ENCODE data around the gene HECA.

The HECA gene

GRCh38 chr6:139161817-139162284 lies 27.0 kb downstream of the HECA start:
- Histone ChIP-seq H3K9me3 (ENCODE audit: insufficient read depth, low read length) (no peaks in the 10 kb centered on the region), H3K4me2 (ENCODE audit: low read depth, low read length, poor library complexity, severe bottlenecking) (no peak overlapping the region), H3K9me2 (replicated peaks; ENCODE audit: insufficient read depth, low read length) (no peaks in the 10 kb centered on the region), H3K27ac (ENCODE audit: low read depth, low read length) (no peak overlapping the region), H3K9ac (ENCODE audit: low read length) (no peak overlapping the region), H3K36me3 (ENCODE audit: low read length) (no peaks in the 10 kb centered on the region), H4K20me1 (ENCODE audit: low read depth, low read length) (peaks cover 3% of the 10 kb centered on the region; the same call in 1 of the 2 replicates), H3K27me3 (ENCODE audit: low read length) (no peaks in the 10 kb centered on the region), H3F3A (ENCODE audit: insufficient read depth) (no peaks in the 10 kb centered on the region; the same call in 1 of the 2 replicates), H2AFZ (ENCODE audit: low read depth, low read length, severe bottlenecking) (no peak overlapping the region), H3K4me3 (ENCODE audit: insufficient read depth, low read length, poor library complexity, severe bottlenecking) (no peak overlapping the region), H3K79me2 (ENCODE audit: insufficient read depth, low read length) (peaks cover 12% of the 10 kb centered on the region; the same call in 1 of the 2 replicates)
- TF ChIP-seq EZH2phosphoT487 (conservative IDR thresholded peaks at IDR 0.05; ENCODE audit: low read length): no peak
- TF ChIP-seq CTCF (IDR thresholded peaks at IDR 0.05; ENCODE audit: insufficient read depth, low read length, poor library complexity, severe bottlenecking): no peak

GRCh38 chr6:139164001-139164400 lies 29.1 kb downstream of the HECA start:
- H3F3A ChIP-seq (ENCODE audit: insufficient read depth): no peaks in the 10 kb centered on the region; the same call in 1 of the 2 replicates
- H3K27ac ChIP-seq (ENCODE audit: low read depth, low read length): no peak overlapping the region
- no peak overlapping the region for H3K9ac ChIP-seq (ENCODE audit: low read length)
- no peaks in the 10 kb centered on the region for H3K27me3 ChIP-seq (ENCODE audit: low read length)
- peaks cover 3% of the 10 kb centered on the region; the same call in 1 of the 2 replicates for H4K20me1 ChIP-seq (ENCODE audit: low read depth, low read length)
- H3K36me3 ChIP-seq (ENCODE audit: low read length): no peaks in the 10 kb centered on the region
- H3K79me2 ChIP-seq (ENCODE audit: insufficient read depth, low read length): peaks cover 12% of the 10 kb centered on the region; the same call in 1 of the 2 replicates
- no peak overlapping the region for H3K4me2 ChIP-seq (ENCODE audit: low read depth, low read length, poor library complexity, severe bottlenecking)
- no peak overlapping the region for H3K4me3 ChIP-seq (ENCODE audit: insufficient read depth, low read length, poor library complexity, severe bottlenecking)
- H2AFZ ChIP-seq (ENCODE audit: low read depth, low read length, severe bottlenecking): no peak overlapping the region
- TF ChIP-seq EZH2phosphoT487 (conservative IDR thresholded peaks at IDR 0.05; ENCODE audit: low read length): no peak
- no peak for TF ChIP-seq CTCF (IDR thresholded peaks at IDR 0.05; ENCODE audit: insufficient read depth, low read length, poor library complexity, severe bottlenecking)
- no peaks in the 10 kb centered on the region for H3K9me2 ChIP-seq (replicated peaks; ENCODE audit: insufficient read depth, low read length)
- H3K9me3 ChIP-seq (ENCODE audit: insufficient read depth, low read length): no peaks in the 10 kb centered on the region

GRCh38 chr6:139165324-139165723 lies 30.4 kb downstream of the HECA start:
- no peaks in the 10 kb centered on the region for H3K9me2 ChIP-seq (replicated peaks; ENCODE audit: insufficient read depth, low read length)
- H3K4me2 ChIP-seq (ENCODE audit: low read depth, low read length, poor library complexity, severe bottlenecking): no peak overlapping the region
- peaks cover 12% of the 10 kb centered on the region; the same call in 1 of the 2 replicates for H3K79me2 ChIP-seq (ENCODE audit: insufficient read depth, low read length)

More at GRCh38 chr6:139165324-139165723, 30.4 kb downstream of the HECA start:
- H3K9ac ChIP-seq (ENCODE audit: low read length): no peak overlapping the region
- H2AFZ ChIP-seq (ENCODE audit: low read depth, low read length, severe bottlenecking): no peak overlapping the region
- H3K36me3 ChIP-seq (ENCODE audit: low read length): no peaks in the 10 kb centered on the region
- no peaks in the 10 kb centered on the region for H3K27me3 ChIP-seq (ENCODE audit: low read length)
- peaks cover 3% of the 10 kb centered on the region; the same call in 1 of the 2 replicates for H4K20me1 ChIP-seq (ENCODE audit: low read depth, low read length)
- H3K27ac ChIP-seq (ENCODE audit: low read depth, low read length): no peak overlapping the region
- no peaks in the 10 kb centered on the region for H3K9me3 ChIP-seq (ENCODE audit: insufficient read depth, low read length)
- H3F3A ChIP-seq (ENCODE audit: insufficient read depth): no peaks in the 10 kb centered on the region; the same call in 1 of the 2 replicates
- no peak overlapping the region for H3K4me3 ChIP-seq (ENCODE audit: insufficient read depth, low read length, poor library complexity, severe bottlenecking)
- TF ChIP-seq CTCF (IDR thresholded peaks at IDR 0.05; ENCODE audit: insufficient read depth, low read length, poor library complexity, severe bottlenecking) (no peak), EZH2phosphoT487 (conservative IDR thresholded peaks at IDR 0.05; ENCODE audit: low read length) (no peak)
